ENCODE data around the gene CGREF1.

CGREF1 gene

DNA sequence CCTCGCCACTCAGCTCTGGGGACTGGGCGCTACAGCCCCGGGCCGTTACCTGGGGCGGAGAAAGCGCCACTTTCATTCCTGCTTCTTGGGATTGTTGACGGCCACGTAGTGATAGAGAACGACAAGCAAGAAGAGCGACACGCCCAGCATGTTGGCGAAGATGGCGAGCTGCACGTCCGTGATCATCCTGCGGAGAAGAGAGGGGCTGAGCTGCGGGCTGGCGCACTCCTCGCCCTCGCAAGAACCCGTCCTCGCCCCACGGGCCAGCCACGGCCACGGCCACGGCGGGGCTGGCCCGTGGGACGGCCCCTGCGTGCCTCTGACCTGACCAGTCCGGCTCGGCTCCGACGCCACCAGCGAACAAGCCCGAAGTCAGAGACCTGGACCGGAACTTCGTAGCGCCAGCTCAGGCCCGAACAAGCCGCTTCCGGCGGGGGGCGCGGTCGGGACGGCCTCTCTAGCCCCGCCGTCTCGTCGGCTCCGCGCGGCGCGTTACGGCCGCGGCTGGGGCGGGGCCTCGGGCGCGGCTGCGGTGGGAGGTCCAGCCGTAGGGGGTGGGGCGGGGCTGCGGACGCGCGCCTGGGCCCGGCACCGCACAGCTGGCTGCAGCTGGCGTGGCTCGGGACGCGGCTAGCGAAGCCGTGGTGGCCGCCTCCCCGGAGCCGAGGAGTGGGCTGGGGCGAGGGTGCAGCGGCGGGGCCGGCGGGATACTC, 47.5 kb downstream of the CGREF1 start, which contains the start of gene OST4:
Gene OST4, minus strand, starts transcription at position 378 of the 713 bp plus-strand sequence.
- H3K4me1 ChIP-seq (ENCODE audit: control insufficient read depth, insufficient read depth, low read length), result peaks cover 35% of the 10 kb centered on the region
- peaks cover 8% of the 10 kb centered on the region for H3K36me3 ChIP-seq (ENCODE audit: control insufficient read depth, insufficient read depth, low read length)
- H3K9ac ChIP-seq (ENCODE audit: low read length), result peak within 1 kb of the TSS; percentile 79
- no peaks in the 10 kb centered on the region for H3K9me3 ChIP-seq (ENCODE audit: control insufficient read depth, low read length)
- H3K27me3 ChIP-seq (ENCODE audit: control insufficient read depth, insufficient read depth, low read length), result peaks cover 2% of the 10 kb centered on the region
- peak within 1 kb of the TSS; percentile 71 for H3K4me3 ChIP-seq (ENCODE audit: low read length)

DNA sequence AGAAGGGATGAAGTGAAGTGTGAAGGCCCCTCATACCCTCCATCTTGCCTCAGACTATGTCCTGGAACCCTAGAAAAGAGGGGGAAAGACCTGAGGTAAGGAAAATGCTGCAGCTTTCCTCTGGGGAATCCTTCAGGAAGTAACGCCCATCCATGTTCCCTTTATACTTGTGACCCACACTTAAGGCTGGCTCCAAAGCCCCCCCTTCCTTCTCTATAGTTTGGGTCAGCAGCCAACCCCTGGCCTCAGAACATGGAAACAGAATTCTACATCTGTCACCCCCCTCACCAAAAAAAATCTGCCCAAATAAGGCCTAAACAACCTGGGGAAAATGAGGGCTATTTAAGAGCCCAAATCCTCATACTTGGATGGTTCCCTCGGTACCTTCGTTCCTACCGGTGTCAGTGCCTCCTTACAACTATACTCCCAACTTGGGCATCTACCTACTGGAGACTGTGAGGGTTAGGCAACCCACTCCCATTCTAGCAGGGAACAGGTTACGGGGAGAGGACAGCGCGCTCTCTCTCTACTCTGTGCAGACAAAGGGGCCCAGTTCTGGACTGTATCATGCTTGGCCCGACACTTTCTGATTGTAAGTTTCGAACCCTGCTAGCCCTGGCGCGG, 48.2 kb downstream of the CGREF1 start:
- peaks cover 35% of the 10 kb centered on the region for H3K4me1 ChIP-seq (ENCODE audit: control insufficient read depth, insufficient read depth, low read length)
- no peaks in the 10 kb centered on the region for H3K27me3 ChIP-seq (ENCODE audit: control insufficient read depth, insufficient read depth, low read length)
- peak overlapping the region; percentile 71 for H3K4me3 ChIP-seq (ENCODE audit: low read length)
- H3K9ac ChIP-seq (ENCODE audit: low read length), result peak overlapping the region; percentile 79
- no peaks in the 10 kb centered on the region for H3K9me3 ChIP-seq (ENCODE audit: control insufficient read depth, low read length)
- H3K36me3 ChIP-seq (ENCODE audit: control insufficient read depth, insufficient read depth, low read length), result peaks cover 8% of the 10 kb centered on the region

DNA sequence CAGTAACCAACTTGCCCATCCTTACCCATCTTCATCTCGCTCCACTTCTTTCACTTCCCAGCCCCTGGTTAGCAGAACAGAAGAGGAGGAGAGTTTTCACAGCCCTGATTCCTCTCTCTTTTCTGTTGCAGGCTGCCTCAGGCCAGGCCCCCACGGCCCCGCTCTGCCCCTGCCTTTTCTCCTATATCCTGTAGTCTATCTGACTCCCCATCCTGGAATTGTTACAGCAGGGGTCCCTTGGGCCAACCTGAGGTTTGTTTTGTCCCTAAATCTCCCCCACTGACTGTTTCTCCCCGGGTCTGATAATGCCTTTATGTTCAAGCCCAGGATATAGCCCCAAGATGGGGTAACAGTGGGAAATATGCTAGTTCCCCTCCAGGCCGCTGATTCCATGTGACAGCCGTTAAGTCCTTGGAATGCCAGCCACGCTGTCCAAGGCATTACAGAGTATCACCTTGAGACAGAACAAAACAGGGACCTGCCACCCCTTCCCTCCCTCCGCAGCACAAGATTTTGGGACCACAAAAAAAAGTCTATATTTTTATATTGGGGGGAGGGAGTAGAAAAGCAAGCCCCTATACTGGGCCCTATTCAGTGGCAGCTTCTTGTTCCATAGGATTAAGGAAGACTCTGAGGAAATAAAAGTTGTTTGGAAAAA, 48.8 kb downstream of the CGREF1 start:
- Histone ChIP-seq H3K9ac (ENCODE audit: low read length) (peak overlapping the region; percentile 79), H3K4me3 (ENCODE audit: low read length) (peak overlapping the region; percentile 71), H3K9me3 (ENCODE audit: control insufficient read depth, low read length) (no peaks in the 10 kb centered on the region), H3K27me3 (ENCODE audit: control insufficient read depth, insufficient read depth, low read length) (no peaks in the 10 kb centered on the region), H3K36me3 (ENCODE audit: control insufficient read depth, insufficient read depth, low read length) (peaks cover 8% of the 10 kb centered on the region), H3K4me1 (ENCODE audit: control insufficient read depth, insufficient read depth, low read length) (peaks cover 35% of the 10 kb centered on the region)

DNA sequence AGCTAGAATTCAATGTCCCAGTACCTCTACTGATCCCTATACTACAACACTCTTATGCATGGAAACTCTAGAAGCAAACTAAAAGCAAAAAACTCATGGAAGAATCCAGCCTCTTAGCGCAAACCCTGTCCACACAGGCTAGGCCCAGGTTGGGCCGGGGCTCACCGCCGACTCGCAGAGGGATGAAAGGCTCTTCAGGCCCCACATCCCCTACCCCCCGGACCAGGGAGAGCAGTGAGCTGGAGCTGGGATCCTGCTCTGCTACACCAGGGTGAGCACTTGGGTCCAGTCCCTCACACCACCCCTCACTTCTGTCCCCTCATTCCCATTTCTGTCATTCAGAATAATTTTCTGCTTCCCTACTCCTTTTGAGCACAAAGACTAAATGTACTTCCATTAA, 49.5 kb downstream of the CGREF1 start:
- Histone ChIP-seq H3K9ac (ENCODE audit: low read length) (peak overlapping the region; percentile 41), H3K27me3 (ENCODE audit: control insufficient read depth, insufficient read depth, low read length) (no peaks in the 10 kb centered on the region), H3K4me3 (ENCODE audit: low read length) (no peak overlapping the region), H3K4me1 (ENCODE audit: control insufficient read depth, insufficient read depth, low read length) (peaks cover 35% of the 10 kb centered on the region), H3K36me3 (ENCODE audit: control insufficient read depth, insufficient read depth, low read length) (peaks cover 8% of the 10 kb centered on the region), H3K9me3 (ENCODE audit: control insufficient read depth, low read length) (no peaks in the 10 kb centered on the region)

DNA sequence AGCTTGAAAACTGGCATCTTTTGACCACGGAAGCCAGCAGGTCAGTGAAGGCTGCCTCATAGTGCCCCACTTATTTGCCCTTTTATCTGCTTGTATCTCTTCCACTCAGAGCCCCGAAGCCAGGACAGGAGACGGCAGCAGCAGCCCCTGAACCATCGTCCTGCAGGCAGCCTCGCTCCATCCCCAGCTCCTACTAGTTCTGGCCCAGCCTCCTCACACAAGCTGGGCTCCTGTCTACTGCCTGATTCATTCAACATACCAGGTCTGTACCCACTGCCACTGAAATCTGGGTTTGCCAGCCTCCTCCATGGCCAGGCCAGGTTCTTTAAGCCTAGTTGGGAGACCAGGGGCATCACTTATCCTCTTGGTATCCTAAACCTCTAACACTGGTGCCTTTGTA, 51.5 kb downstream of the CGREF1 start:
- Histone ChIP-seq H3K36me3 (ENCODE audit: control insufficient read depth, insufficient read depth, low read length) (peaks cover 8% of the 10 kb centered on the region), H3K4me1 (ENCODE audit: control insufficient read depth, insufficient read depth, low read length) (peaks cover 27% of the 10 kb centered on the region), H3K9ac (ENCODE audit: low read length) (no peak overlapping the region), H3K4me3 (ENCODE audit: low read length) (no peak overlapping the region), H3K27me3 (ENCODE audit: control insufficient read depth, insufficient read depth, low read length) (no peaks in the 10 kb centered on the region), H3K9me3 (ENCODE audit: control insufficient read depth, low read length) (no peaks in the 10 kb centered on the region)

DNA sequence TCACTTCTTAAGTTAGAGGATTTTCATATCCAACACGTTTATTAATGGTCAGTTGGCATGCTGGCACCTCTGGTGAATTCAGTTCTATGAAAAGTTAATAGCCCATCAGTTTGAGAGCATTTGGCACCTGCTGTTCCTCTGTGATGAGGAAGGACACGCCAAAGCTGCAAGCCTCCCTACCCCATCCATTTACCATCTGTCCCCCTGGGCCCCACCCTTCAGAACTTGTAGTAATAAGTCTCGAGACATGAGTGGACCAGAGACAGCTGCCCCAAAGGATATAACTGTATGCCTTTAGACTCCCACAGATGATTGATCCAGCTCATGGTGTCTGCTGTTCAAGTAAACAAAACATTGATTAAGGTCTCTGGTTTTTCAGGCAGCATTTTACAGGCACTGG, 53.8 kb downstream of the CGREF1 start:
- H3K27me3 ChIP-seq (ENCODE audit: control insufficient read depth, insufficient read depth, low read length), result no peaks in the 10 kb centered on the region
- H3K4me1 ChIP-seq (ENCODE audit: control insufficient read depth, insufficient read depth, low read length), result peaks cover 13% of the 10 kb centered on the region
- no peak overlapping the region for H3K4me3 ChIP-seq (ENCODE audit: low read length)
- peaks cover 8% of the 10 kb centered on the region for H3K36me3 ChIP-seq (ENCODE audit: control insufficient read depth, insufficient read depth, low read length)
- H3K9ac ChIP-seq (ENCODE audit: low read length), result no peak overlapping the region
- H3K9me3 ChIP-seq (ENCODE audit: control insufficient read depth, low read length), result no peaks in the 10 kb centered on the region

DNA sequence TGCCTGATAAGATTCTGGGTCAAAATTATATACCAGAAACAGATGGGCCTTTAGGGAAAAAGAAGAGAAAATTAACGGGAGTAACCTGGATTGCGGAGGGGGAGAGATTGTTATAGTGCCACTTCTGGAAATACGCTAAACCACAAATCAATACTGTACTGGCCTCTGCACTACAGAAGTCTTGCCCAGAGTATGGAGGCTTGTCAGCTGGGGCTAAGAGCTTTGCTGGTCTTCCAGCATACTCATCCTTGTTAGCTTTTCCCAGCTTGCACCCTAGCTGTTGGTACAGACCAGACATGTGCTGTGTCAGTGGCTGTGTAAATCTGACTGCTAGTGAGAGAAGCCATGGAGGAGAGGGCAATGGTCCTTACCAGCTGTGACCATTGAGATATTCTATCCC, 58.6 kb downstream of the CGREF1 start:
- Histone ChIP-seq H3K9ac (ENCODE audit: low read length) (no peak overlapping the region), H3K9me3 (ENCODE audit: control insufficient read depth, low read length) (no peaks in the 10 kb centered on the region), H3K4me1 (ENCODE audit: control insufficient read depth, insufficient read depth, low read length) (no peaks in the 10 kb centered on the region), H3K36me3 (ENCODE audit: control insufficient read depth, insufficient read depth, low read length) (peaks cover 8% of the 10 kb centered on the region), H3K4me3 (ENCODE audit: low read length) (no peak overlapping the region), H3K27me3 (ENCODE audit: control insufficient read depth, insufficient read depth, low read length) (no peaks in the 10 kb centered on the region)

DNA sequence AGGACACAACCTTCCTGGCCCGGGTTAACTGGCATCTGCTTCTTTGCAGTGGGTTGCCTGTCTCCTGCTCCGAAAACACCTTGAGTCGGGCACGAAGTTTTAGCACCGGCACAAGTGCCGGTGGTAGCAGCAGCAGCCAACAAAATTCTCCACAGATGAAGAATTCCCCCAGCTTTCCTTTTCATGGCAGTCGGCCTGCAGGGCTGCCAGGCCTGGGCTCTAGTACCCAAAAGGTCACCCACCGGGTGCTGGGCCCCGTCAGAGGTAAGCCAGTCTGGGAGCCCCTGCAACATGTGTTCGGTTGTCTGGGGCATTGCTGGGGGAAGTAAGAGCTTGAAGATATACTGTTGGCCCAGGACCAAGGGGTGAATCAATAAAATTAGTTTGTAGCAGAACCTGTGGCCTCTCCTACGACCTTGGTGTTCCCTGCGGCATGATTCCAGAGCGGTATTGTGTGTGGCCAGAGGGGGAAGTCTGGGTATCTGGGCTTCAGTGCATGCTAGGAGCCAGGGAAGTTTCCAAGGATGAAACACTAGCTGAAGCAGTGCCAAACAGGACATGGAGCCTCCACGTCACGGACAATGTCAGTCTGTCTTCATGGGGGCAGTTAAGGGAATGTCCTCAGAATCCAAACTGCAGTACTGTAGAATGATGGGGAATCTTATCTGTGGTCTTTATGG, 59.6 kb downstream of the CGREF1 start:
- H3K9me3 ChIP-seq (ENCODE audit: control insufficient read depth, low read length), result no peaks in the 10 kb centered on the region
- H3K4me1 ChIP-seq (ENCODE audit: control insufficient read depth, insufficient read depth, low read length), result no peaks in the 10 kb centered on the region
- peaks cover 9% of the 10 kb centered on the region for H3K36me3 ChIP-seq (ENCODE audit: control insufficient read depth, insufficient read depth, low read length)
- no peak overlapping the region for H3K4me3 ChIP-seq (ENCODE audit: low read length)
- no peaks in the 10 kb centered on the region for H3K27me3 ChIP-seq (ENCODE audit: control insufficient read depth, insufficient read depth, low read length)
- no peak overlapping the region for H3K9ac ChIP-seq (ENCODE audit: low read length)

DNA sequence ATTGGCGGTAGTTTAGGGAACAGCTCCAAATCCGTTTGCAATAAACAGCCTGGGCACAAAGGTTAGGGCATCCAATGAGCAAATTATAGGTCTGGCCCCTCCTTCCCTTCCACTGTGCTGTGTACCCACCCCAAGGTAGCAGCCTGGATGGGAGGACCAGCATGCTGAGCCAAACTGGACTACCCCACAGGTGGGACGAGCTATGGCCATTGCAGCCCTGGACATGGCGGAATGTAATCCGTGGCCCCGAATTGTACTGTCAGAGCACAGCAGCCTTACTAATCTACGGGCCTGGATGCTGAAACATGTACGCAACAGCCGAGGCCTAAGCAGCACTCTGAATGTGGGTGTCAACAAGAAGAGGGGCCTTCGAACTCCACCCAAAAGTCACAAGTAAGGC, 60.7 kb downstream of the CGREF1 start:
- Histone ChIP-seq H3K27me3 (ENCODE audit: control insufficient read depth, insufficient read depth, low read length) (no peaks in the 10 kb centered on the region), H3K9ac (ENCODE audit: low read length) (no peak overlapping the region), H3K36me3 (ENCODE audit: control insufficient read depth, insufficient read depth, low read length) (peaks cover 9% of the 10 kb centered on the region), H3K9me3 (ENCODE audit: control insufficient read depth, low read length) (no peaks in the 10 kb centered on the region), H3K4me1 (ENCODE audit: control insufficient read depth, insufficient read depth, low read length) (no peaks in the 10 kb centered on the region), H3K4me3 (ENCODE audit: low read length) (no peak overlapping the region)

DNA sequence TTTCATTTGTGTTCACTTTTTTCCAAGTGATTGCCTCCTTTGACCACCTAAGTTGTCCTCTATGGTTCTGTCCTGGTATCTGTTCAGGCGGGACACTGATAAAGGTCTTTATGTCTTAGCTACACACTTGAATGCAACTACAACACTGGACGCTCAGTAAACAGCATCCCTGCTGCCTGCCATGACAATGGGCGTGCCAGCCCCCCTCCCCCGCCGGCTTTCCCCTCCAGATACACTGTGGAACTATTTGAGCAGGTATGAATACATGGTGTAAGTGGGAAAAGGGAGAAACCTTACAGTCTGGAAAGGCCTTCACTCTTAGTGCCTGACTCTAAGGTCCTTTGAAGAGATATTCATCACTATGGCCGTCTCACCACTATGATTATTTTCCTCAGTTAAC, 61.7 kb downstream of the CGREF1 start:
- Histone ChIP-seq H3K4me3 (ENCODE audit: low read length) (no peak overlapping the region), H3K36me3 (ENCODE audit: control insufficient read depth, insufficient read depth, low read length) (peaks cover 9% of the 10 kb centered on the region), H3K9me3 (ENCODE audit: control insufficient read depth, low read length) (no peaks in the 10 kb centered on the region), H3K27me3 (ENCODE audit: control insufficient read depth, insufficient read depth, low read length) (no peaks in the 10 kb centered on the region), H3K9ac (ENCODE audit: low read length) (no peak overlapping the region), H3K4me1 (ENCODE audit: control insufficient read depth, insufficient read depth, low read length) (peaks cover 2% of the 10 kb centered on the region)

DNA sequence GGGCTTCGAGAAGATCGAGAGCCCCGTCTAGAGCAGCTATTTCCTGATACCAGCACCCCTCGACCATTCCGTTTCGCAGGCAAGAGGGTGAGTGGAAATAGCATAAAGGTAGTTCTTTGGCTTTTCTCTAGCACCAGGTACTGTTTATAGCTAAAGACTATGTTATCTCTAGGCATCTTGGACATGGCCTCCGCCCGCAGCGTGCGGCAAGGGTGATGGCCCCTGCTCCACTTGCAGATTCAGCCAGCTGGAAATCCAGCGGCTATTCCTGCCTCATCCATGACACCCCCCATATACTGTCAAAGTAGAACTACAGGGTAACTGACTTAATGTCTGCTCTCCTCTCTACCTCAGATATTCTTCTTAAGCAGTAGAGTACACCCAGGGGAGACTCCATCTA, 64.2 kb downstream of the CGREF1 start:
- H3K27me3 ChIP-seq (ENCODE audit: control insufficient read depth, insufficient read depth, low read length), result no peaks in the 10 kb centered on the region

DNA sequence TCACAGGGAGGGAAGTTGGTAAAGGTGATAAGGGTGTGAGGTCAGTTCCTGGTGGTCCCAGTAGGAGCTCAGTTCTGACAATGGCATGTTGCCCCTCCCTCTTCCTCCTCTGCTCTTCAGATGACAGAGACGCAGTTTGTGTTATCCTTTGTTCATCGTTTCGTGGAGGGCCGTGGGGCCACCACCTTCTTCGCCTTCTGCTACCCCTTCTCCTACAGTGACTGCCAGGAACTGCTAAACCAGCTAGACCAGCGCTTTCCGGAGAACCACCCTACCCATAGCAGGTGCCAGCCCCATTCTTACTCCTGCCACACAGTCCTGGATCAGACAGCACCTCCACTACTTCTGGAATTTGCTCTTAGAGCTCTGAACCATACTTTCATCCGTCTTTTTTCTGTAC, 65.2 kb downstream of the CGREF1 start:
- H3K36me3 ChIP-seq (ENCODE audit: control insufficient read depth, insufficient read depth, low read length), result peaks cover 9% of the 10 kb centered on the region
- H3K27me3 ChIP-seq (ENCODE audit: control insufficient read depth, insufficient read depth, low read length), result no peaks in the 10 kb centered on the region
- no peak overlapping the region for H3K9ac ChIP-seq (ENCODE audit: low read length)
- H3K4me1 ChIP-seq (ENCODE audit: control insufficient read depth, insufficient read depth, low read length), result peaks cover 13% of the 10 kb centered on the region
- H3K9me3 ChIP-seq (ENCODE audit: control insufficient read depth, low read length), result no peaks in the 10 kb centered on the region
- no peak overlapping the region for H3K4me3 ChIP-seq (ENCODE audit: low read length)

More for the DNA sequence above, 64.2 kb downstream of the CGREF1 start:
- Histone ChIP-seq H3K9me3 (ENCODE audit: control insufficient read depth, low read length) (no peaks in the 10 kb centered on the region), H3K36me3 (ENCODE audit: control insufficient read depth, insufficient read depth, low read length) (peaks cover 9% of the 10 kb centered on the region), H3K4me1 (ENCODE audit: control insufficient read depth, insufficient read depth, low read length) (peaks cover 6% of the 10 kb centered on the region), H3K9ac (ENCODE audit: low read length) (no peak overlapping the region), H3K4me3 (ENCODE audit: low read length) (no peak overlapping the region)
